Mesenchymal stem cell (in vitro differentiated cells and primary cell): ENCODE data around the gene HMGXB4.
A peak's percentile ranks its signal among the peaks of the same experiment; 100 is the strongest.

ENCODE experiments used
- DNase-seq: peaks from one replicate; pipeline ENCODE4 v3.0.0-alpha.2; 2013
- H2AFZ ChIP-seq: one replicate; pipeline ENCODE4 v1.6.1; 2013; ENCODE audit warnings: low read depth, mild to moderate bottlenecking, control low read depth, inconsistent platforms, low read length, moderate library complexity
- H2AK5ac ChIP-seq: 2 replicates; pipeline ENCODE4 v1.6.1; 2013; ENCODE audit warnings: low read length, moderate library complexity, mild to moderate bottlenecking, inconsistent platforms; ENCODE audit not compliant: severe bottlenecking
- H2BK120ac ChIP-seq: one replicate; pipeline ENCODE4 v1.6.1; 2013; ENCODE audit warnings: low read depth, mild to moderate bottlenecking, inconsistent platforms, low read length, moderate library complexity
- H2BK12ac ChIP-seq, 2 experiments: one replicate each; pipeline ENCODE4 v1.6.1; 2013; ENCODE audit warnings: inconsistent platforms in 2 of 2, low read length in 2 of 2, mild to moderate bottlenecking in 2 of 2, moderate library complexity in 2 of 2, control low read depth in 1 of 2
- H2BK15ac ChIP-seq: one replicate; pipeline ENCODE4 v1.6.1; 2013; ENCODE audit warnings: mild to moderate bottlenecking, low read depth, inconsistent platforms; ENCODE audit not compliant: poor library complexity, severe bottlenecking
- H2BK5ac ChIP-seq: 2 replicates; pipeline ENCODE4 v1.6.1; 2013; ENCODE audit warnings: low read depth, mild to moderate bottlenecking, low read length, control low read depth, inconsistent platforms; ENCODE audit not compliant: poor library complexity, severe bottlenecking
- H3K14ac ChIP-seq, 2 experiments: one replicate each; pipeline ENCODE4 v1.6.1; 2013; ENCODE audit warnings: inconsistent platforms in 2 of 2, low read length in 2 of 2, control low read depth in 1 of 2, mild to moderate bottlenecking in 1 of 2, moderate library complexity in 1 of 2
- H3K18ac ChIP-seq, 2 experiments: one replicate each; pipeline ENCODE4 v1.6.1; 2013; ENCODE audit warnings: inconsistent platforms in 2 of 2, low read length in 2 of 2, control low read depth in 1 of 2, low read depth in 1 of 2, mild to moderate bottlenecking in 1 of 2
- H3K23ac ChIP-seq, 2 experiments: one replicate each; pipeline ENCODE4 v1.6.1; 2013; ENCODE audit warnings: inconsistent platforms in 2 of 2, low read length in 2 of 2, mild to moderate bottlenecking in 2 of 2, moderate library complexity in 2 of 2, control low read depth in 1 of 2
- H3K27ac ChIP-seq: 2 replicates; pipeline ENCODE4 v1.5.1; 2013; ENCODE audit warnings: mild to moderate bottlenecking, moderate library complexity, low read length, control low read depth, inconsistent platforms; ENCODE audit not compliant: poor library complexity, severe bottlenecking
- H3K27me3 ChIP-seq, 2 experiments: 2 replicates each; pipeline versions ENCODE4 v1.6.1 to v1.7.0; 2013; ENCODE audit warnings: low read length in 2 of 2, mild to moderate bottlenecking in 2 of 2, moderate library complexity in 2 of 2, control low read depth in 1 of 2, inconsistent platforms in 1 of 2; ENCODE audit not compliant: control insufficient read depth in 1 of 2, insufficient read depth in 1 of 2
- H3K36me3 ChIP-seq, 2 experiments: 2 replicates each; pipeline versions ENCODE4 v1.6.1 to v1.7.0; 2013; ENCODE audit warnings: low read length in 2 of 2, control low read depth in 1 of 2, inconsistent platforms in 1 of 2, low read depth in 1 of 2, mild to moderate bottlenecking in 1 of 2; ENCODE audit not compliant: insufficient read depth in 2 of 2, control insufficient read depth in 1 of 2
- H3K4ac ChIP-seq, 2 experiments: one replicate each; pipeline ENCODE4 v1.6.1; 2013; ENCODE audit warnings: inconsistent platforms in 2 of 2, low read length in 2 of 2, mild to moderate bottlenecking in 2 of 2, moderate library complexity in 2 of 2, control low read depth in 1 of 2, low read depth in 1 of 2
- H3K4me1 ChIP-seq: 2 replicates; pipeline ENCODE4 v1.6.1; 2013; ENCODE audit warnings: low read depth, low read length, control low read depth; ENCODE audit not compliant: control insufficient read depth, insufficient read depth
- H3K4me2 ChIP-seq: 2 replicates; pipeline ENCODE4 v1.6.1; 2013; ENCODE audit warnings: low read length, mild to moderate bottlenecking, inconsistent platforms; ENCODE audit not compliant: poor library complexity, severe bottlenecking
- H3K4me3 ChIP-seq, 2 experiments: 2 replicates each; pipeline versions ENCODE4 v1.5.1 to v1.7.0; 2013; ENCODE audit warnings: low read length in 2 of 2, mild to moderate bottlenecking in 2 of 2, control low read depth in 1 of 2, low read depth in 1 of 2; ENCODE audit not compliant: insufficient read depth in 1 of 2
- H3K79me1 ChIP-seq: replicated peaks from 2 replicates; pipeline ENCODE4 v1.6.1; 2013; ENCODE audit warnings: mild to moderate bottlenecking, control low read depth, low read length, inconsistent platforms; ENCODE audit not compliant: poor library complexity, severe bottlenecking
- H3K9ac ChIP-seq: 2 replicates; pipeline ENCODE4 v1.7.0; 2013; ENCODE audit warnings: mild to moderate bottlenecking, low read length, moderate library complexity
- H3K9me3 ChIP-seq: 2 replicates; pipeline ENCODE4 v1.7.0; 2013; ENCODE audit warnings: mild to moderate bottlenecking, low read length; ENCODE audit not compliant: control insufficient read depth
- H4K8ac ChIP-seq: one replicate; pipeline ENCODE4 v1.6.1; 2013; ENCODE audit warnings: inconsistent platforms, mild to moderate bottlenecking, low read length, moderate library complexity
- H4K91ac ChIP-seq: one replicate; pipeline ENCODE4 v1.6.1; 2013; ENCODE audit warnings: mild to moderate bottlenecking, low read length, inconsistent platforms
- WGBS: methylation state at CpG from one replicate; pipeline ENCODE4 v1.1.7; 2013; ENCODE audit warnings: mixed read lengths; 5-methylcytosine and 5-hydroxymethylcytosine counted together

The HMGXB4 gene

DNA sequence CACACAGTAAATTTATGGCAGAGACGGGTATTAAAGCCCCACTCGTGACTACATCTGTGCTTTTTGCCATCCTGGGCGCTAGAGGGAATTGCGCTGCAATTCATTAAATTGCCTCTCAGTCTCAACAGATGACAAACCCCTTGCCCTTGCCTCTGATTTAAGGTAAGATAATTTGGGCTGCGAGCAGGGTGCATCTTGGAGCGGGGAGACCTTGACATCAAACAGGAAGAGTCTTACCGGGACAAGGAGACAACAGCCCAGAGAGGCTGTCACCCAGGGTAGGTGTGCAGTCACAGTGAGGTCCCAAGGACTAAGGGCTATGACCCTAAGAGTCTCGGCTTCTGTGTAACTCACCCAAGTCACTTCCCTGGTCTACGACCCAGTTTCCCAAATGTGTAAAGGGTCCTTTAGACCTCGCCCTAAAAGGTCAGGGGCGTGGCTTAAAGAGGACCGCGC, 42.0 kb downstream of the HMGXB4 start:
- H3K4ac ChIP-seq = peak overlapping the region in 1 of 2 experiments; percentile 29
- peak overlapping the region; percentile 99 for H3K9ac ChIP-seq
- peak overlapping the region in 1 of 2 experiments; percentile 41 for H3K14ac ChIP-seq
- H2BK12ac ChIP-seq = peak overlapping the region in 1 of 2 experiments; percentile 49
- H4K91ac ChIP-seq = no peak overlapping the region
- no peak overlapping the region for H3K23ac ChIP-seq
- H3K4me2 ChIP-seq = peak overlapping the region; percentile 24
- peak overlapping the region; percentile 2 for H4K8ac ChIP-seq
- no peak overlapping the region for H2AFZ ChIP-seq
- no peak overlapping the region for H2AK5ac ChIP-seq
- no peak for DNase-seq
- 41% methylated on average over 13 of the region's 13 CpGs for WGBS
- peak overlapping the region; percentile 49 for H3K27ac ChIP-seq
- no peak overlapping the region for H2BK15ac ChIP-seq
- H2BK120ac ChIP-seq = no peak overlapping the region
- H3K79me1 ChIP-seq = peaks cover 16% of the 10 kb centered on the region
- peak overlapping the region; percentile 6 to 61 for H3K18ac ChIP-seq
- no peaks in the 10 kb centered on the region for H3K9me3 ChIP-seq
- peaks cover 5 to 34% of the 10 kb centered on the region in 2 experiments for H3K36me3 ChIP-seq
- H3K27me3 ChIP-seq = no peaks in the 10 kb centered on the region
- H3K4me3 ChIP-seq = peak overlapping the region; percentile 63 to 94
- H2BK5ac ChIP-seq = no peak overlapping the region
- H3K4me1 ChIP-seq = peaks cover 9% of the 10 kb centered on the region

DNA sequence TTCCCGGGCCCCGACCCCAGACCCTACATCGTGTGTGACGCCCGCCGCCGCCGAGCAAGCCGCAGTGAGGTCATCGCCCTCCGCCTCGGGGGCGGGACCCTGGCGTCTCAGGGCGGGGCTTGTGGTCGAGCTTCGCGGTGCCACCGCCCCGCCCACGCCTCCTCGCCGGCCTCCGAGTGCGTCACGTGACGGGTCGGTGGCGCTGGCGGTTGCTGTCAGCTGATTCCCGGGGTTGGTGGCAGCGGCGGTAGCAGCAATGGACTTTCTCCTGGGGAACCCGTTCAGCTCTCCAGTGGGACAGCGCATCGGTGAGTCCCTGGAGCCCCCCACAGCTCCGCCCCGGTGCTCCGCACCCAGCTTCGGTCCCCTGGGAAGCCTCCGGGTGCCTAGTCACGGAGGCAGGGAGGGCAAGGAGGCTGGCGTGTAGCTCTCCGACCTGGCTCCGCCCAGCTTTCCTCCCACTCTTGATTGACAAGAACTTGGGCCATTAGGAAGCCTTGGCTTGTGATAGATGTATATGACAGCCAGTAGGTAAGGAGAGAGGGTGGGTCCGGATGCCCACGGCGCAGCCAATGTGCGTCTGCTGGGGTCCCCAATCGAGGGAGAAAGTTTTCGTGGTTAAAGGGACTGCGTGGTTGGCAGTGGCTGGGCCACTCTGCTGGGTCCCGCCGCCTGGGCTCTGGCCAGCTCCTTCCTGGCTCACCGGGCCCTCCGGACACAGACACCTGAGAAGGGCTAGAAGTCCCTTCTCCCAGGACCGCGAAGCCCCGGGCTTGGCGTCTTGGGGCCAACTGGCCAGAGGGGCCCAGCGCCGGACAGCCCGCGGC, 42.6 kb downstream of the HMGXB4 start, which contains the start of gene TOM1:
Gene TOM1 (plus strand): TSS at position 222 of the 827 bp plus-strand sequence. CDS start 35 bp downstream, at position 257.
- peaks cover 4 to 31% of the 10 kb centered on the region in 2 experiments for H3K36me3 ChIP-seq

DNA sequence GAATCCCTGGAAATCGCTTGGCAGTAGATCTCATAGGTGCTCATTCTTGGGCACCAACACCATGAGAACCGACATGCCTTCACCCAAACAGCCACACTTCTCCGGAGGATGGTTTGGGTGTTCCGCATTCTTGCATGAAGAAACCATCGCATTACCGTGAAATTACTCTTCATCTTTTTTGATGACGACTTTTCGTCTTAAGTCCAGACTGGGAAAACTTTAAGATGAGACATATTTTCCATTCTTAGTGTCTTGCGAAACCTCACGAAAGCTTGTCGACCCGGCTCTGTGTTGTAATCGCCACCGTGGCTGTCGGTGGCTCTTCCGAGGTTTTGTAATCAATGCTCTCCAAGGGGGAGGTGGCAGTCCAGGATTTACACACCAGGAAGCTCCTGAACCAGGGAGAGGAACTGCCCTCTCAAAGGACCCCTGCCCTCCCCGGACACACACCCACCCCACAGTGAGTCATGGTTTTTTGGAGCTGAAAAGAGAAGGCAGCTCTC, 44.1 kb downstream of the HMGXB4 start:
- H2AK5ac ChIP-seq = no peak overlapping the region
- no peak overlapping the region for H3K18ac ChIP-seq
- H2BK12ac ChIP-seq = no peak overlapping the region

More for the DNA sequence above, 42.6 kb downstream of the HMGXB4 start, which contains the start of gene TOM1:
- peak within 1 kb of the TSS; percentile 57 for H2BK15ac ChIP-seq
- peak within 1 kb of the TSS; percentile 67 to 79 for H3K18ac ChIP-seq
- H3K27me3 ChIP-seq = no peaks in the 10 kb centered on the region
- peak within 1 kb of the TSS; percentile 61 for H2BK120ac ChIP-seq
- H3K4me3 ChIP-seq = peak within 1 kb of the TSS; percentile 72 to 94
- H2BK12ac ChIP-seq = peak within 1 kb of the TSS; percentile 49 to 69
- DNase-seq = peak; percentile 100
- peak within 1 kb of the TSS in 1 of 2 experiments; percentile 73 for H3K14ac ChIP-seq
- peak within 1 kb of the TSS; percentile 95 for H3K4me2 ChIP-seq
- H3K4me1 ChIP-seq = peaks cover 9% of the 10 kb centered on the region
- under 1% methylated on average over 64 of the region's 64 CpGs for WGBS
- H3K79me1 ChIP-seq = peaks cover 17% of the 10 kb centered on the region
- H2BK5ac ChIP-seq = peak within 1 kb of the TSS; percentile 54
- H2AK5ac ChIP-seq = no peak within 1 kb of the TSS
- H2AFZ ChIP-seq = no peak within 1 kb of the TSS
- H3K9ac ChIP-seq = peak within 1 kb of the TSS; percentile 99
- peak within 1 kb of the TSS; percentile 29 to 91 for H3K4ac ChIP-seq
- peak within 1 kb of the TSS; percentile 87 for H4K91ac ChIP-seq
- no peaks in the 10 kb centered on the region for H3K9me3 ChIP-seq
- peak within 1 kb of the TSS; percentile 80 for H3K27ac ChIP-seq
- H4K8ac ChIP-seq = peak within 1 kb of the TSS; percentile 10
- H3K23ac ChIP-seq = peak within 1 kb of the TSS in 1 of 2 experiments; percentile 71

More for the DNA sequence above, 44.1 kb downstream of the HMGXB4 start:
- Histone ChIP-seq H3K36me3 (peaks cover 4 to 28% of the 10 kb centered on the region in 2 experiments), H3K4me2 (peak overlapping the region; percentile 26), H3K14ac (no peak overlapping the region), H2AFZ (no peak overlapping the region), H4K8ac (peak overlapping the region; percentile 87), H3K9ac (peak overlapping the region; percentile 99), H3K4ac (no peak overlapping the region), H3K27me3 (no peaks in the 10 kb centered on the region), H3K79me1 (peaks cover 25% of the 10 kb centered on the region), H2BK120ac (no peak overlapping the region), H2BK5ac (no peak overlapping the region), H3K27ac (peak overlapping the region; percentile 24), H3K23ac (no peak overlapping the region), H3K4me3 (peak overlapping the region in 1 of 2 experiments; percentile 94), H4K91ac (no peak overlapping the region), H3K9me3 (no peaks in the 10 kb centered on the region), H3K4me1 (peaks cover 10% of the 10 kb centered on the region), H2BK15ac (no peak overlapping the region)
- peak; percentile 99 for DNase-seq
- WGBS = 46% methylated on average over 17 of the region's 17 CpGs
